ENCODE data around the gene KIRREL3.

The KIRREL3 gene

GRCh38 chr11:127000291-127000968 is at the start of gene KIRREL3:
Gene KIRREL3 (minus strand): TSS chr11:127000770.
- peak; percentile 39 for DNase-seq

- DNase-seq: no peak
Observed at GRCh38 chr11:127050186-127050585, 49.6 kb upstream of the KIRREL3 start.

- no peak for DNase-seq
Observed at GRCh38 chr11:127049486-127049885, 48.9 kb upstream of the KIRREL3 start.

- no peak for DNase-seq
Observed at GRCh38 chr11:127044535-127044934, 44.0 kb upstream of the KIRREL3 start.

- DNase-seq: peak; percentile 87
Observed at GRCh38 chr11:127042445-127042844, 41.9 kb upstream of the KIRREL3 start.

- peak; percentile 58 for DNase-seq
Observed at GRCh38 chr11:127039591-127039990, 39.0 kb upstream of the KIRREL3 start.

GRCh38 chr11:127037596-127037995 is 37.0 kb upstream of the KIRREL3 start:
- no peak for DNase-seq

GRCh38 chr11:127037001-127037400 is 36.4 kb upstream of the KIRREL3 start:
- DNase-seq: no peak

- no peak for DNase-seq
Observed at GRCh38 chr11:127035824-127036223, 35.3 kb upstream of the KIRREL3 start.

GRCh38 chr11:127034973-127035372 is 34.4 kb upstream of the KIRREL3 start:
- no peak for DNase-seq

- DNase-seq: no peak
Observed at GRCh38 chr11:127028648-127029047, 28.1 kb upstream of the KIRREL3 start.

GRCh38 chr11:127027789-127028188 is 27.2 kb upstream of the KIRREL3 start:
- DNase-seq: no peak

- DNase-seq: no peak
Observed at GRCh38 chr11:127027000-127027399, 26.4 kb upstream of the KIRREL3 start.

- no peak for DNase-seq
Observed at GRCh38 chr11:127023991-127024390, 23.4 kb upstream of the KIRREL3 start.

GRCh38 chr11:127018683-127019279 is 18.2 kb upstream of the KIRREL3 start:
- DNase-seq: no peak

- DNase-seq: peak; percentile 87
Observed at GRCh38 chr11:127017482-127017881, 16.9 kb upstream of the KIRREL3 start.

- no peak for DNase-seq
Observed at GRCh38 chr11:127013550-127013949, 13.0 kb upstream of the KIRREL3 start.

GRCh38 chr11:127006311-127006710 is 5.7 kb upstream of the KIRREL3 start:
- DNase-seq: peak; percentile 35

GRCh38 chr11:127003260-127003981 is 2.9 kb upstream of the KIRREL3 start:
- peak; percentile 69 for DNase-seq

- no peak for DNase-seq
Observed at GRCh38 chr11:127002669-127003259, 2.2 kb upstream of the KIRREL3 start.

- DNase-seq: peak; percentile 50
Observed at GRCh38 chr11:127000981-127001380, 411 bp upstream of the KIRREL3 start.

GRCh38 chr11:126999366-126999765 is 1.2 kb downstream of the KIRREL3 start:
- no peak for DNase-seq

GRCh38 chr11:126997641-126998040 is 2.9 kb downstream of the KIRREL3 start:
- DNase-seq: no peak

GRCh38 chr11:126997196-126997595 is 3.4 kb downstream of the KIRREL3 start:
- DNase-seq: peak; percentile 50
